Activated CD8-positive, alpha-beta T cell treated with anti-CD3 and anti-CD28 coated beads, Interleukin-2, amount 10 ng/mL, durations not matched to agents 7 days and 5 days (primary cell): ENCODE results near the gene IL25. TPM values are rescaled to one million over a fixed set of nuclear protein-coding genes. Genes with fewer than 3 reads are reported as not detected.
"Not testable (repeated sequence)": the region's sequence is repeated elsewhere in the genome, so short reads cannot be mapped to it uniquely, and the experiment has no call there.

Experiments
- ATAC-seq: fragments of 150-1000 bp; cut with Tn5 transposase; one replicate; pipeline ENCODE4 v1.10.0; 2021; ENCODE audit warnings: moderate library complexity
- CTCF ChIA-PET: fragments of 350-600 bp; sonication (Branson Sonifier 250); formaldehyde crosslinking; loops from one replicate; lab custom pipeline; 2021; ENCODE audit warnings: antibody characterized with exemption; lab: Charles Lee
- POLR2A ChIA-PET: fragments of 350-600 bp; sonication (Branson Sonifier 250); formaldehyde crosslinking; loops from one replicate; lab custom pipeline; 2021; ENCODE audit warnings: antibody characterized with exemption; lab: Charles Lee
- DNase-seq: peaks from one replicate; pipeline ENCODE4 v3.0.0-alpha.2; 2020
- H3K27ac Mint-ChIP-seq: one replicate; pipeline ENCODE4 v1.8.0; 2021; ENCODE audit warnings: mild to moderate bottlenecking, mixed read lengths
- H3K27me3 Mint-ChIP-seq: one replicate; pipeline ENCODE4 v1.8.0; 2021; ENCODE audit warnings: low read depth, mixed read lengths
- H3K36me3 Mint-ChIP-seq: one replicate; pipeline ENCODE4 v1.8.0; 2021; ENCODE audit warnings: low read depth, mixed read lengths
- H3K4me1 Mint-ChIP-seq: one replicate; pipeline ENCODE4 v1.8.0; 2021; ENCODE audit warnings: low read depth, mixed read lengths
- H3K4me3 Mint-ChIP-seq: one replicate; pipeline ENCODE4 v1.8.0; 2021; ENCODE audit warnings: mild to moderate bottlenecking, mixed read lengths
- H3K9me3 Mint-ChIP-seq: one replicate; pipeline ENCODE4 v1.8.0; 2022; ENCODE audit warnings: mixed read lengths; ENCODE audit not compliant: insufficient read depth
- total RNA-seq, 2 experiments: library from RNA; stranded (reverse); gene quantifications; one replicate each; pipeline ENCODE4 v1.2.3, GENCODE V29; 2021

Gene IL25
- total RNA-seq, 2 experiments from 2014 or later: not detected

GRCh38 chr14:23398348-23398747, 25.7 kb downstream of the IL25 start:
- ChIA-PET CTCF (no interaction called here), POLR2A (no interaction called here)
- Mint-ChIP-seq H3K27me3 (no peaks in the 10 kb centered on the region), H3K4me3 (no peak overlapping the region), H3K36me3 (no peaks in the 10 kb centered on the region), H3K9me3 (no peaks in the 10 kb centered on the region), H3K27ac (no peak overlapping the region), H3K4me1 (no peaks in the 10 kb centered on the region)
- no peak for DNase-seq
- ATAC-seq: no peak

- POLR2A ChIA-PET: interaction anchor here (0.7 kb wide), 1 partner anchor 63 kb away, joined by 3 read pairs; no protein-coding TSS in a partner anchor
These were observed 26.5 kb downstream of the IL25 start for GRCh38 chr14:23399136-23399535.

GRCh38 chr14:23399591-23399990, 27.0 kb downstream of the IL25 start:
- Mint-ChIP-seq H3K4me1 (no peaks in the 10 kb centered on the region), H3K9me3 (no peaks in the 10 kb centered on the region), H3K27ac (no peak overlapping the region), H3K27me3 (no peaks in the 10 kb centered on the region), H3K4me3 (no peak overlapping the region), H3K36me3 (no peaks in the 10 kb centered on the region)
- DNase-seq: no peak
- ChIA-PET POLR2A (interaction anchor here (0.7 kb wide), 1 partner anchor 63 kb away, joined by 3 read pairs; no protein-coding TSS in a partner anchor), CTCF (no interaction called here)
- no peak for ATAC-seq

More at GRCh38 chr14:23399136-23399535, 26.5 kb downstream of the IL25 start:
- no peak for DNase-seq
- H3K9me3 Mint-ChIP-seq: no peaks in the 10 kb centered on the region
- H3K27me3 Mint-ChIP-seq: no peaks in the 10 kb centered on the region
- H3K27ac Mint-ChIP-seq: no peak overlapping the region
- H3K4me1 Mint-ChIP-seq: no peaks in the 10 kb centered on the region
- H3K36me3 Mint-ChIP-seq: no peaks in the 10 kb centered on the region
- ATAC-seq: no peak
- CTCF ChIA-PET: no interaction called here
- no peak overlapping the region for H3K4me3 Mint-ChIP-seq

DNA sequence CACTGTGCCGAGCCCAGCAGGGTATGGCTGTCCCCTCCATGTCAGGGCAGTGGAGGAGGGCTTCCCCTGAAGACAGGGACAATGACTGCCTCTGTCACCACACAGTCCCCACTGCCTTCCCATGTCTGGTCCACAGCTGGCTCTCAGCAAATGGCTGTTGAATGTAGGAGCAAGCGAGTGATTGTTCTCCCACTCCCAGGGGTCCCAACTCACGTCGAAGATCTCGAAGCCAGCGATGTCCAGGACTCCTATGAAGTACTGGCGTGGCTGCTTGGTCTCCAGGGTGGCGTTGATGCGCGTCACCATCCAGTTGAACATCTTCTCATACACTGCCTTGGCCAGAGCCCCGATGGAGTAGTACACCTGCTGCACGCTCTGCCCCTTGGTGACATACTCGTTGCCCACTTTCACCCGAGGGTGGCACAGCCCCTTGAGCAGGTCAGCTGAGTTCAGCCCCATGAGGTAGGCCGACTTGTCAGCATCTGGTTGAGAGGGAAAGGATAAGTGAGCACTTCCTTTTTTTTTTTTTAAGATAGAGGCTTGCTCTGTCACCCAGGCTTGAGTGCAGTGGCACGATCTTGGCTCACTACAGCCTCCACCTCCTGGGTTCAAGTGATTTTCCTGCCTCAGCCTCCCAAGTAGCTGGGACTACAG, 28.0 kb downstream of the IL25 start:
- DNase-seq, CTCF ChIA-PET, H3K4me1 Mint-ChIP-seq, H3K27ac Mint-ChIP-seq, H3K27me3 Mint-ChIP-seq, H3K9me3 Mint-ChIP-seq, H3K4me3 Mint-ChIP-seq, POLR2A ChIA-PET, ATAC-seq, H3K36me3 Mint-ChIP-seq: not testable (repeated sequence)

DNA sequence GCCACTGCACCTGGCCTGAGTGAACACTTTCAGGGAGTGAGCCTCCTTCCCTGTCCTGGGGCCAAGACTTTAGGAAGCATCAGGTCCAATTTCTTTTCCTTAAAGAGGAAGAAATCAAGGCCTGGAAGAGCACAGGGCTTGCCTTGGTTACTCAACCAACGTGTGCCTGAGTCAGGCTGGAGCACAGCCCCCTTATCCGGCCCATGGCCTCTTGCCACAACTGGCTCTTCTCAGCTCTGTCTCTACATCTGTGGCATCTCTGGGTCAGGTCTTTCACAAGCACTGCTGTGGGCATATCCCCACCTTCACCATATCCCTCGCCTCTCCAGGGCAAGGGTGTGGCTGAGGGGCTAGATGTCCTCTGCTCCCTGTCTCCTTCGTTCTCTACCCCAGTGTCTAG, 28.7 kb downstream of the IL25 start:
- H3K36me3 Mint-ChIP-seq: no peaks in the 10 kb centered on the region
- ATAC-seq: no peak
- H3K4me3 Mint-ChIP-seq: no peak overlapping the region
- no peaks in the 10 kb centered on the region for H3K9me3 Mint-ChIP-seq
- no peak overlapping the region for H3K27ac Mint-ChIP-seq
- H3K4me1 Mint-ChIP-seq: no peaks in the 10 kb centered on the region
- DNase-seq: no peak
- POLR2A ChIA-PET: no interaction called here
- H3K27me3 Mint-ChIP-seq: no peaks in the 10 kb centered on the region
- CTCF ChIA-PET: no interaction called here

DNA sequence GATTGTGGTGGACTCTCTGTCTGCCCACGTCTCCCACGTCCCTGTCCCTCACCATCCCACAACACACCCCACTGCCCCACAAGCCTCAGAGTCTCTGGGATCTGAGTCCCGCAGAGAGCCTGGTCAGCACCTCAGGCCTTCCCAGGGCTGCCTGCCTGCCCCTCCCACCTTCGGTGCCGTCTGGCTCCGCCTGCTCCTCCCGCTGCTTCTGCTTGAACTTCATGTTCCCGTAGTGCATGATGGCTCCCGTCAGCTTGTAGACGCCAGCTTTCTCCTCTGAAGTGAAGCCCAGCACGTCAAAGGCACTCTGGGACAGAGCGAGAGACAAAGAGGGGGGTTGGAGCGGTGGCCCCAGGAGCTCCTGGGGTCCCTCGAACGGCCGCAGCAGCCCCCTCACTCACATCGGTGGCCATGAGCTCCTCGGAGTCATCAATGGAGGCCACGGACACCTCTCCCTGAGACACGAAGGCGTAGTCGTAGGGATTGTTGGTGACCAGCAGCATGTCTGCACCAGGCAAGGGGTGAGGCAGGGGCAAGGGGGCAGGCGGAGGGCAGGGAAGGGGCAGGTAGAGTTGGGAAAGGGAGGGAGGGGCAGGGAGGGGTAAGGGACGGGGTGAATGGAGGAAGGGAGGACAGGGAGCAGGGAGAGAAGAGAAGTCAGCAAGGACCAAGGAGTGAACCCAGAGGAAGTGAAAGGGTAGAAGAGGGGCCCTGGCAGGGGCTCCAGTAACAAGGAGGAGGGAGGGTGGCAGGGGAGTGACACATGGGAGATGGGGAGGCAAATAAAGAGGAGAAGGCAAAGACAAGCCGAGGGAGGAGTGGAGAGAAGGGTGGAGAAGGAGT, 29.9 kb downstream of the IL25 start:
- no peaks in the 10 kb centered on the region for H3K9me3 Mint-ChIP-seq
- no peaks in the 10 kb centered on the region for H3K4me1 Mint-ChIP-seq
- ChIA-PET CTCF (no interaction called here), POLR2A (no interaction called here)
- ATAC-seq (no peak), DNase-seq (no peak)
- H3K27ac Mint-ChIP-seq: no peak overlapping the region
- no peaks in the 10 kb centered on the region for H3K36me3 Mint-ChIP-seq
- no peaks in the 10 kb centered on the region for H3K27me3 Mint-ChIP-seq
- no peak overlapping the region for H3K4me3 Mint-ChIP-seq

DNA sequence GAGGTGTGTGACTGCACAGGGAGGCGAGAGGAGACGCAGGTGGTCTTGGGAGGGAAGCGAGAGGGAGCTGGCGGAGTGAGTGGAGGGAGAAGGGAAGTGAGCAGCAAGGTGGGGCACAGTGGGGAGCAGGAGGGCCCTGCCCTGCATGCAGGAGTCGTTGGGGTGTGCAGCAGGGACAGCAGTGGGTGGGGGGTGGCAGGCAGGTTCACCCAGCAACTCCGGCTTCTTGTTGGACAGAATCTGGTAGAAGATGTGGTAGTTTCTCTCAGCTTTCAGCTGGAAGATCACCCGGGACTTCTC, 30.5 kb downstream of the IL25 start:
- Mint-ChIP-seq H3K27ac (no peak overlapping the region), H3K4me1 (no peaks in the 10 kb centered on the region), H3K27me3 (no peaks in the 10 kb centered on the region), H3K4me3 (no peak overlapping the region), H3K36me3 (no peaks in the 10 kb centered on the region), H3K9me3 (no peaks in the 10 kb centered on the region)
- CTCF ChIA-PET: no interaction called here
- POLR2A ChIA-PET: no interaction called here
- DNase-seq: no peak
- no peak for ATAC-seq

DNA sequence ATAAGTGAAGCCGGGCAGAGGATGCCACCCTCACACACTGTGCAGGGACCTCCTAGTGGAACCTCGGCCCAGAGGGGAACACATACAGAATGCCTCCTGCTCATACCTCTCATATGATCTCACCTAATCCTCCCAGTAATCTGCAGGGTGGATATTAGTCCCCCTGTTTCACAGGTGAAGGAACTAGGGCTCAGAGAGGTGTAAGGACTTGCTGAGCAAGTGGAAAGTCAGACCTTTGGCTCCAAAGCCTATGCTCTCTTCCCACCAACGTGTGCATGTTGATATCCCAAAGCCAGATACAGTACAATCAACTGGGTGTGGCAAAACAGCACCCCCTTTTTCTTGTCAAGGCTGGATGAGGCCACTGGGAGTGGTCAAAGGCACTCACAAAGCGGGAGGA, 31.3 kb downstream of the IL25 start:
- no peaks in the 10 kb centered on the region for H3K36me3 Mint-ChIP-seq
- ChIA-PET CTCF (no interaction called here), POLR2A (no interaction called here)
- no peak overlapping the region for H3K27ac Mint-ChIP-seq
- peaks cover 2% of the 10 kb centered on the region for H3K27me3 Mint-ChIP-seq
- DNase-seq: no peak
- no peaks in the 10 kb centered on the region for H3K9me3 Mint-ChIP-seq
- no peak overlapping the region for H3K4me3 Mint-ChIP-seq
- no peak for ATAC-seq
- no peaks in the 10 kb centered on the region for H3K4me1 Mint-ChIP-seq

- CTCF ChIA-PET: no interaction called here
These were observed 31.8 kb downstream of the IL25 start for GRCh38 chr14:23404331-23404900.

DNA sequence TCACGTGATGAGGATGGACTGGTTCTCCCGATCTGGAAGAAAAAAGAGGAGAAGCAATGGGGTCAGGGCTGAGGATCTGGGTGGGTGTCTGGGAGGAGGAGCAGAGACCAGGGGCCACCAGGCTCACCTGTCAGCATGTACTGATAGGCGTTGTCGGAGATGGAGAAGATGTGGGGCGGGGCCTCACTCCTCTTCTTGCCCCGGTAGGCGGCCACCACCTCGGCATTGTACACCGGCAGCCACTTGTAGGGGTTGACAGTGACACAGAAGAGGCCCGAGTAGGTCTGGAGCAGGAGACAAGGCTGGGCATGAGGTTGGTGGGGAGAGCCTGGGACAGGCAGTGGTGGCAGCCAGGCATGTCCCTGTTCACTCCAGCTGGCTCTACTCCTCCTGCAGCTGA, 32.5 kb downstream of the IL25 start:
- peaks cover 3% of the 10 kb centered on the region for H3K27me3 Mint-ChIP-seq
- H3K9me3 Mint-ChIP-seq: no peaks in the 10 kb centered on the region
- DNase-seq (no peak), ATAC-seq (peak; percentile 28)
- H3K36me3 Mint-ChIP-seq: no peaks in the 10 kb centered on the region
- no peak overlapping the region for H3K27ac Mint-ChIP-seq
- ChIA-PET CTCF (no interaction called here), POLR2A (no interaction called here)
- no peak overlapping the region for H3K4me3 Mint-ChIP-seq
- no peaks in the 10 kb centered on the region for H3K4me1 Mint-ChIP-seq

More at GRCh38 chr14:23404331-23404900, 31.8 kb downstream of the IL25 start:
- Mint-ChIP-seq H3K4me1 (no peaks in the 10 kb centered on the region), H3K9me3 (no peaks in the 10 kb centered on the region), H3K36me3 (no peaks in the 10 kb centered on the region), H3K27me3 (peaks cover 3% of the 10 kb centered on the region), H3K27ac (no peak overlapping the region), H3K4me3 (no peak overlapping the region)
- ATAC-seq (no peak), DNase-seq (no peak)
- POLR2A ChIA-PET: no interaction called here

GRCh38 chr14:23405516-23406025, 33.0 kb downstream of the IL25 start:
- no peaks in the 10 kb centered on the region for H3K4me1 Mint-ChIP-seq
- no peak overlapping the region for H3K27ac Mint-ChIP-seq
- H3K4me3 Mint-ChIP-seq: no peak overlapping the region
- ATAC-seq: no peak
- H3K9me3 Mint-ChIP-seq: no peaks in the 10 kb centered on the region
- H3K36me3 Mint-ChIP-seq: no peaks in the 10 kb centered on the region
- DNase-seq: no peak
- POLR2A ChIA-PET: no interaction called here
- H3K27me3 Mint-ChIP-seq: peaks cover 3% of the 10 kb centered on the region
- CTCF ChIA-PET: no interaction called here

DNA sequence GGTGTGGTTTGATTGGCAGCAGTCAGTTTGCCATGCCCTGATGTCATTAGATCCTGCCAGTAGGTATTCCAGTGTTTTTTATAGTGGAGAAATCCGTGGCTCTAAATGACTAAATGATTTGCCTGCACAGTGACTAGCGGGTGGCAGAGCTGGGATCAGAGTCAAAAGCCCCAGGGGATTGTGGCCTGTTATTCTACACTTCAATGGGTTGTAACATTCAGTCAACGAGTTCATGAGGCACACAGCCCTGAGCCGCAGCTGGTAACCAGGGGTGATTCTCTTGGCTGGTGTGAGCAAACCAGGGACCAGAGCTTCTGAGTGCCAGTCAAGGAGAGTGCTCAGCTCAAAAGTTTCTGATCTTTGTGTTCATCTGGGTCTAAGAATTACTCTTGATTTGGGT, 33.6 kb downstream of the IL25 start:
- ChIA-PET POLR2A (no interaction called here), CTCF (no interaction called here)
- ATAC-seq (no peak), DNase-seq (no peak)
- Mint-ChIP-seq H3K27me3 (peaks cover 3% of the 10 kb centered on the region), H3K4me3 (no peak overlapping the region), H3K4me1 (no peaks in the 10 kb centered on the region), H3K9me3 (no peaks in the 10 kb centered on the region), H3K36me3 (no peaks in the 10 kb centered on the region), H3K27ac (no peak overlapping the region)
